GM18526 (cell line): ENCODE measurements around the gene RHOT1.

Source experiments
- POLR2A ChIP-seq: IDR thresholded peaks from 3 replicates; pipeline ENCODE4 v1.6.1; 2011; ENCODE audit not compliant: insufficient read length; ENCODE audit errors: extremely low read depth

Gene RHOT1

GRCh38 chr17:32156656-32157055 lies 14.4 kb downstream of the RHOT1 start:
- TF ChIP-seq POLR2A: no peak

GRCh38 chr17:32157225-32157624 lies 14.9 kb downstream of the RHOT1 start:
- no peak for TF ChIP-seq POLR2A

- TF ChIP-seq POLR2A: no peak
These were observed 16.7 kb downstream of the RHOT1 start for GRCh38 chr17:32158870-32159585.

GRCh38 chr17:32159586-32160438 lies 17.5 kb downstream of the RHOT1 start:
- TF ChIP-seq POLR2A: no peak

DNA sequence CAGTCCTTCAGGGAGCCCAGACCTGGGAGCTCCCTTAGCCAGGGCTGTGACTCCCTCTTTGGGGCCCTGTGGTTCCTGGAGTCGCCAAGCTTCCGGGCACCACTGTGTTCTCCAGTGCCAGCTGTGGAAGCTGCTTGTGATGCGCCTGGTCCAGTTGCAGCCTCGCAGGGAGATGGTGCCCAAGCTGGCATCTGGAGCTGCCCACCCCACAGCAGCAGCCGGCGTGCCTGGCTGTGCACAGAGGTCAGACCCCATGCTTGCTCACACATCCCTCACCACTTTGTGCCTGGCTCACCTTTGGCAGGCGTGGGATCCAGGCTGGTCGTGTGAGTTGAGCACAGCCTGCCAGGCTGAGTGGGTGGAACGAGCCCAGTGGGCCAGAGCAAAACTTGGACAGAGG lies 18.2 kb downstream of the RHOT1 start:
- no peak for TF ChIP-seq POLR2A

GRCh38 chr17:32161029-32161428 lies 18.7 kb downstream of the RHOT1 start:
- no peak for TF ChIP-seq POLR2A

GRCh38 chr17:32161506-32162365 lies 19.4 kb downstream of the RHOT1 start:
- TF ChIP-seq POLR2A: no peak

- TF ChIP-seq POLR2A: no peak
These were observed 32.6 kb downstream of the RHOT1 start for GRCh38 chr17:32174889-32175288.

GRCh38 chr17:32185875-32186274 lies 43.6 kb downstream of the RHOT1 start:
- TF ChIP-seq POLR2A: no peak

DNA sequence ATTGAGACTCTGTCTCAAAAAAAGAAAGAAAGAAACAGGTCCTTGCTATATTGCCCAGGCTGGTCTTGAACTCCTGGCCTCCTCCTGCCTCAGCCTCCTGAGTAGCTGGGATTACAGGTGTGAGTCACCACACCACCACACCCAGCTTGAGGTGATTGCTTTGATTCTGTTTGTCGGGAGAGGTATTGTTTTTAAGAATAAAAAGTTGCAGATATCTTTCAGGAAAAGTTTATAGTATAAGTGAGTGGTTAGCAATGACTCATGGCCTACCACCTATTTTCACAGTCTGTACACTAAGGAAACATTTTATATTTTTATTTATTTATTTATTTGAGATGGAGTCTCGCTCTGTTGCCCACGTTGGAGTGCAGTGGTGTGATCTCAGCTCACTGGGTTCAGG lies 45.0 kb downstream of the RHOT1 start:
- no peak for TF ChIP-seq POLR2A

DNA sequence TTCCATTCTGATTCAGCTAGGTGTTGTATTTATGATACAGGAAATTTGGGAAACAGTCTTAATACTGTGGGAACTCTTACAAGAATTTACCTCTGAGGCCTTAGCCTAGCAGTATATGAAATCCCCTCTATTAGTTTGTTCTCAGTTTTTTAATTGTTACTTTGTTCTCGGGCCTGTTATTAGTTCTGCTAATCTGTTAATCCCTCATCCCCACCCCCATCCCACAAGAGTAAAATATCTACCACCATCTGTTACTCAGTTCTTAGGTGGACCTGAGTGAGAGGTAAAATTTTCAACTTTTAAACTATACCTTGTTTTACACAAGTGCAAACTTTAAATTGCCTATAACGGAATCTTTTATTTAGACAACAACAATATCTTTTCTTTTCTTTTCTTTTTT lies 47.0 kb downstream of the RHOT1 start:
- no peak for TF ChIP-seq POLR2A

- no peak for TF ChIP-seq POLR2A
These were observed 49.0 kb downstream of the RHOT1 start for GRCh38 chr17:32191306-32191705.

GRCh38 chr17:32192379-32192778 lies 50.1 kb downstream of the RHOT1 start:
- no peak for TF ChIP-seq POLR2A

- TF ChIP-seq POLR2A: no peak
These were observed 55.7 kb downstream of the RHOT1 start for GRCh38 chr17:32197987-32198386.

DNA sequence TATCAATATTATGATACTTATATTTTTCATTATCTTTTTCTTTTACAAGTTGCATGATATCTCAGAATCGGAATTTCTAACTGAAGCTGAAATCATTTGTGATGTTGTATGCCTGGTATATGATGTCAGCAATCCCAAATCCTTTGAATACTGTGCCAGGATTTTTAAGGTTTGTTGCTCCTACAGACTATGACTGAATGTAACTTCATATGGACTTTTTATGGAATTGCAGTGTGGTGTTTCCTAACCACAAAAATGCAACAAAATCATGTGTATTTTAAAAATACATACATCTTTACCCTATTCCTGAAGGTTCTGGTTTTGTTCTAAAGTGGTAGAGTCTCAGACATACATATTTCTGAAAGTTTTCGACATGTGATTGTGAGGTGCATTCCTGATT lies 64.6 kb downstream of the RHOT1 start:
- no peak for TF ChIP-seq POLR2A

GRCh38 chr17:32208436-32208835 lies 66.1 kb downstream of the RHOT1 start:
- TF ChIP-seq POLR2A: no peak

- no peak for TF ChIP-seq POLR2A
These were observed 67.3 kb downstream of the RHOT1 start for GRCh38 chr17:32209608-32210007.
